Measurements from ENCODE around the gene ARFRP1. TPM values are rescaled to one million over a fixed set of nuclear protein-coding genes. Genes with fewer than 3 reads are reported as not detected.

ARFRP1 gene
- total and polyA plus RNA-seq, 2 of the 4 experiments (the other 2 are of a cell fraction) = 25.3 to 36.6 TPM

DNA sequence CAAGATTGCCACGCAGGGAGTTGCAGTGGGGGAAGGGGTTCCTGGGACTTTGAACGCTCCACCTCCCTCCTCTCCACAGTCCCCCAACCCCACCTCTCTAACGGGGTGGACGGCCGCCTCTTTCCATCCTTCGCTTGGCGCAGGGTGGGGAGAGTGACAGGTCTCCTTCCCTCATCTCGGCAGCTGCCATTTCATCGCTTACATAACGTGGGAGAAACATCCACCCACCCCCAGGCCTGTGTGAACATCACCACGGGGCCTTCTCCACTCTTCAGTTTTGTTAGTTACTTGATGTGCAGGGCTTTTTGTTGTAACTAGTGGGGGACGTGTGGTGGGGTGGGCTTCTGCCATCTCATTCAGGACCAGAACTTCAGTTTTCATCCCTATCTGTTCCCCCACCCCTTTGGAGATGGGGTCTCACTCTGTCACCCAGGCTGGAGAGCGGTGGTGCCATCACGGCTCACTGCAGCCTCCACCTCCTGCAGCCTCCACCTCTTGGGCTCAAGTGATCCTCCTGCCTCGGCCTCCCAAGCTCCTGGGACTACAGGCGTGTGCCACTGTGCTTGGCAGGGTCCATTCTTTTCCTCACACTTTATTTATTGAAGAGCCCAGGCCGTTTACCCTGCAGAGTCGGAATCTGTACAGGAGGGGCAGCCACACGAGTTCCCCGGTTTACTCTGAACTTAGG, 32.0 kb downstream of the ARFRP1 start:
- Histone ChIP-seq H2BK15ac (ENCODE audit: low read depth, low read length) (no peak overlapping the region), H2AK9ac (replicated peaks; ENCODE audit: low read depth, low read length, poor library complexity) (no peak overlapping the region), H2BK20ac (ENCODE audit: low read depth, low read length) (no peak overlapping the region), H3K14ac (replicated peaks; ENCODE audit: low read depth, low read length) (no peak overlapping the region), H4K20me1 (ENCODE audit: insufficient read depth, low read length) (no peaks in the 10 kb centered on the region), H3K23ac (ENCODE audit: low read depth, low read length) (no peak overlapping the region), H4K91ac (ENCODE audit: insufficient read depth, low read depth, low read length) (no peak overlapping the region), H3K9ac (ENCODE audit: low read depth, low read length) (no peak overlapping the region), H3K27me3 (ENCODE audit: control insufficient read depth, insufficient read depth, low read length) (no peaks in the 10 kb centered on the region), H3K4me2 (ENCODE audit: low read depth, low read length) (no peak overlapping the region), H4K5ac (ENCODE audit: low read depth, low read length) (no peak overlapping the region), H3K9me3 (ENCODE audit: control insufficient read depth, insufficient read depth, low read length) (no peaks in the 10 kb centered on the region), H4K8ac (ENCODE audit: low read depth in 2 of 2, low read length in 2 of 2) (no peak overlapping the region), H3K9me1 (ENCODE audit: insufficient read depth, low read length) (no peaks in the 10 kb centered on the region; the same call in 1 of the 2 replicates), H3K4me1 (ENCODE audit: control insufficient read depth, insufficient read depth, low read length) (no peaks in the 10 kb centered on the region), H3K4me3 (ENCODE audit: insufficient read depth, low read depth, low read length) (no peak overlapping the region), H3K56ac (ENCODE audit: extremely low read depth, insufficient read depth, low read length) (no peak overlapping the region), H3K36me3 (ENCODE audit: control insufficient read depth, insufficient read depth, low read length) (peaks cover 50% of the 10 kb centered on the region), H3K4ac (ENCODE audit: low read depth, low read length) (no peak overlapping the region), H2AK5ac (ENCODE audit: low read depth, low read length) (no peak overlapping the region), H2BK5ac (ENCODE audit: low read depth, low read length, poor library complexity, severe bottlenecking) (no peak overlapping the region), H2BK120ac (ENCODE audit: low read depth, low read length) (no peak overlapping the region), H3K79me1 (ENCODE audit: low read depth in 1 of 2, low read length in 2 of 2) (peaks cover 0 to 2% of the 10 kb centered on the region in 2 experiments; a peak in 1 of 4 replicates), H2AFZ (replicated peaks; ENCODE audit: low read length, poor library complexity) (no peak overlapping the region), H3K18ac (ENCODE audit: low read depth, low read length) (no peak overlapping the region), H3K27ac (ENCODE audit: insufficient read depth, low read length) (no peak overlapping the region)
- ChIA-PET CTCF (no interaction called here), POLR2A (ENCODE audit: unreplicated experiment) (no interaction called here)
- dilution Hi-C loops (cut with HindIII; ENCODE audit: low sequenced_read_pairs, unreplicated experiment) = no loop called here
- WGBS, 2 experiments (ENCODE audit: extremely low coverage in 2 of 2, insufficient read length in 1 of 2) = 92% methylated on average over 4 of the region's 20 CpGs; no CpG with 5 or more reads in 1 of the 2 experiments
- DNase-seq = no peak
- in situ Hi-C loops (cut with MboI; ENCODE audit: low sequenced_read_pairs) = no loop called here
- BruUV-seq (replicated peaks) = no TSS peak
- TF ChIP-seq FOS (IDR thresholded peaks at IDR 0.05; ENCODE audit: low read depth, low read length) (no peak), CTCF (conservative IDR thresholded peaks at IDR 0.05; ENCODE audit: low read depth, low read length) (no peak), CHD1 (IDR thresholded peaks at IDR 0.05; ENCODE audit: low read depth, low read length) (no peak), RCOR1 (IDR thresholded peaks at IDR 0.05; ENCODE audit: insufficient replicate concordance, low read length) (no peak), RAD21 (IDR thresholded peaks at IDR 0.05; ENCODE audit: low read length) (no peak), CEBPB (IDR thresholded peaks at IDR 0.05; ENCODE audit: low read depth, low read length) (no peak), SMC3 (IDR thresholded peaks at IDR 0.05; ENCODE audit: low read depth, low read length) (no peak), MAZ (IDR thresholded peaks at IDR 0.05; ENCODE audit: borderline replicate concordance, low read depth, low read length) (no peak), POLR2A (IDR thresholded peaks at IDR 0.05; ENCODE audit: low read depth, low read length) (no peak), RFX5 (IDR thresholded peaks at IDR 0.05; ENCODE audit: low read depth, low read length) (no peak), BHLHE40 (IDR thresholded peaks at IDR 0.05; ENCODE audit: low read depth, low read length) (no peak), MXI1 (IDR thresholded peaks at IDR 0.05; ENCODE audit: borderline replicate concordance, low read depth, low read length) (no peak), NFE2L2 (IDR thresholded peaks at IDR 0.05; ENCODE audit: low read depth, low read length) (no peak), MAFK (IDR thresholded peaks at IDR 0.05; ENCODE audit: low read depth, low read length) (no peak)
- TF ChIP-seq, protein P1, sequence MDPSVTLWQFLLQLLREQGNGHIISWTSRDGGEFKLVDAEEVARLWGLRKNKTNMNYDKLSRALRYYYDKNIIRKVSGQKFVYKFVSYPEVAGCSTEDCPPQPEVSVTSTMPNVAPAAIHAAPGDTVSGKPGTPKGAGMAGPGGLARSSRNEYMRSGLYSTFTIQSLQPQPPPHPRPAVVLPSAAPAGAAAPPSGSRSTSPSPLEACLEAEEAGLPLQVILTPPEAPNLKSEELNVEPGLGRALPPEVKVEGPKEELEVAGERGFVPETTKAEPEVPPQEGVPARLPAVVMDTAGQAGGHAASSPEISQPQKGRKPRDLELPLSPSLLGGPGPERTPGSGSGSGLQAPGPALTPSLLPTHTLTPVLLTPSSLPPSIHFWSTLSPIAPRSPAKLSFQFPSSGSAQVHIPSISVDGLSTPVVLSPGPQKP (IDR thresholded peaks at IDR 0.05; ENCODE audit: borderline replicate concordance, low read depth, low read length) = no peak
- TF ChIP-seq, protein P2, sequence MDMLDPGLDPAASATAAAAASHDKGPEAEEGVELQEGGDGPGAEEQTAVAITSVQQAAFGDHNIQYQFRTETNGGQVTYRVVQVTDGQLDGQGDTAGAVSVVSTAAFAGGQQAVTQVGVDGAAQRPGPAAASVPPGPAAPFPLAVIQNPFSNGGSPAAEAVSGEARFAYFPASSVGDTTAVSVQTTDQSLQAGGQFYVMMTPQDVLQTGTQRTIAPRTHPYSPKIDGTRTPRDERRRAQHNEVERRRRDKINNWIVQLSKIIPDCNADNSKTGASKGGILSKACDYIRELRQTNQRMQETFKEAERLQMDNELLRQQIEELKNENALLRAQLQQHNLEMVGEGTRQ (IDR thresholded peaks at IDR 0.05; ENCODE audit: low read depth, low read length) = no peak
- intact Hi-C loops (cut with micrococcal nuclease) = no loop called here
- ATAC-seq (ENCODE audit: low read depth) = no peak
